Measurements from ENCODE around the gene SRRD. TPM values are rescaled to one million over a fixed set of nuclear protein-coding genes. Genes with fewer than 3 reads are reported as not detected.

Gene SRRD
- total and polyA plus RNA-seq, 7 donors: 4.4 to 17.4 (median 10.0) TPM

- H3K27me3 ChIP-seq: no peaks in the 10 kb centered on the region
- WGBS, 2 donors: 89 to 93% methylated on average over 1 of the region's 1 CpG
Measured at GRCh38 chr22:26516503-26516902, 32.8 kb downstream of the SRRD start.

DNA sequence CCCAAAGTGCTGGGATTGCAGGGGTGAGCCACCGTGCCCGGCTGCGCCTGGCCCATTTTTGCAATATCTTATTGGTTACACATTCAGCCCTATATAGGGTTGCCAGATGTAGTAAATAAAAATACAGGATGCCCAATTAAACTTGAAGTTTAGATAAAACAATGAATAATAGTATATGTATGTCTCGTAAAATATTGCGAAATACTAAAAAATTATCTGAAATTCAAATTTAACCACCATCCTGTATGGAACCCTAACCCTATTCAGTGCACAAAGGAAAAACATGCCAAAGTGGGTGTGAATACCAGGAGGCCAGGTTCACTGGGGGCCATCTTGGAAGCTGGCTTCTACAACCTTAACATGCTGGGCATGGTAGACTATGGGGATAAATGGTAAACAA lies 33.8 kb downstream of the SRRD start:
- no peaks in the 10 kb centered on the region for H3K9me3 ChIP-seq
- H3K4me3 ChIP-seq: no peak overlapping the region
- no peak for DNase-seq
- intact Hi-C loops (cut with DNase I): no loop called here
- no peaks in the 10 kb centered on the region for H3K36me3 ChIP-seq
- TF ChIP-seq POLR2AphosphoS5 (IDR thresholded peaks at IDR 0.05) (no peak), POLR2A (IDR thresholded peaks at IDR 0.05) (no peak), EP300 (IDR thresholded peaks at IDR 0.05) (no peak)
- TF ChIP-seq, protein P1, sequence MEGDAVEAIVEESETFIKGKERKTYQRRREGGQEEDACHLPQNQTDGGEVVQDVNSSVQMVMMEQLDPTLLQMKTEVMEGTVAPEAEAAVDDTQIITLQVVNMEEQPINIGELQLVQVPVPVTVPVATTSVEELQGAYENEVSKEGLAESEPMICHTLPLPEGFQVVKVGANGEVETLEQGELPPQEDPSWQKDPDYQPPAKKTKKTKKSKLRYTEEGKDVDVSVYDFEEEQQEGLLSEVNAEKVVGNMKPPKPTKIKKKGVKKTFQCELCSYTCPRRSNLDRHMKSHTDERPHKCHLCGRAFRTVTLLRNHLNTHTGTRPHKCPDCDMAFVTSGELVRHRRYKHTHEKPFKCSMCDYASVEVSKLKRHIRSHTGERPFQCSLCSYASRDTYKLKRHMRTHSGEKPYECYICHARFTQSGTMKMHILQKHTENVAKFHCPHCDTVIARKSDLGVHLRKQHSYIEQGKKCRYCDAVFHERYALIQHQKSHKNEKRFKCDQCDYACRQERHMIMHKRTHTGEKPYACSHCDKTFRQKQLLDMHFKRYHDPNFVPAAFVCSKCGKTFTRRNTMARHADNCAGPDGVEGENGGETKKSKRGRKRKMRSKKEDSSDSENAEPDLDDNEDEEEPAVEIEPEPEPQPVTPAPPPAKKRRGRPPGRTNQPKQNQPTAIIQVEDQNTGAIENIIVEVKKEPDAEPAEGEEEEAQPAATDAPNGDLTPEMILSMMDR (IDR thresholded peaks at IDR 0.05): no peak
- H3K27ac ChIP-seq: no peak overlapping the region
- H3K27me3 ChIP-seq: no peaks in the 10 kb centered on the region
- 97% methylated on average over 5 of the region's 5 CpGs for WGBS, 2 donors
- H3K4me1 ChIP-seq: peaks cover 0 to 12% (median 9%) of the 10 kb centered on the region in 4 donors

More at GRCh38 chr22:26516503-26516902, 32.8 kb downstream of the SRRD start:
- no peak for TF ChIP-seq POLR2A (IDR thresholded peaks at IDR 0.05)
- TF ChIP-seq POLR2AphosphoS5 (IDR thresholded peaks at IDR 0.05): no peak
- TF ChIP-seq EP300 (IDR thresholded peaks at IDR 0.05): no peak
- Histone ChIP-seq H3K9me3 (no peaks in the 10 kb centered on the region), H3K27ac (no peak overlapping the region), H3K36me3 (no peaks in the 10 kb centered on the region), H3K4me3 (no peak overlapping the region), H3K4me1 (peaks cover 0 to 15% (median 14%) of the 10 kb centered on the region in 4 donors)
- intact Hi-C loops (cut with DNase I): no loop called here
- no peak for DNase-seq

DNA sequence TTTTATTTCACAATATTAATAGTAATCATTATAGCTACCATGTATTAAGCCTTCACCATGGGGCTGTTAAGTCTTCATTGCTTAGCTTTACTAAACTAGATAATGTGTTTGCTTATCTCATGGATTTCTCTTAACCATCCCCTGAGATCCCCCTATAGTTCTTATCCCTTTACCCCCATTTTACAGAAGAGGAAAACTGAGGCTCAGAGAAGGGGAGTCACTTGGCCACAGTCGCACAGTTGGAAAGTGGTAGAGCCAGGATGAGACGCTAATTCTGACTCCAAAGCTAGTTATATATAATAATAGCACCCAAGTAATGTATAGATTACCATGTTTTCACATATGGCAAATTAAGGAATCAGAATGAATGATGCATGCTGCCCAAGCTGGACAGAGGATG lies 38.3 kb downstream of the SRRD start:
- no peaks in the 10 kb centered on the region for H3K27me3 ChIP-seq
- H3K4me1 ChIP-seq: no peaks in the 10 kb centered on the region
- intact Hi-C loops (cut with DNase I): no loop called here
- H3K36me3 ChIP-seq: no peaks in the 10 kb centered on the region
- DNase-seq: no peak
- TF ChIP-seq EP300 (IDR thresholded peaks at IDR 0.05) (no peak), POLR2A (IDR thresholded peaks at IDR 0.05) (no peak), POLR2AphosphoS5 (IDR thresholded peaks at IDR 0.05) (no peak)
- TF ChIP-seq, protein P1 (IDR thresholded peaks at IDR 0.05): no peak
- no peak overlapping the region for H3K4me3 ChIP-seq
- H3K9me3 ChIP-seq: no peaks in the 10 kb centered on the region
- H3K27ac ChIP-seq: no peak overlapping the region
- 96% methylated on average over 2 of the region's 2 CpGs for WGBS, 2 donors

DNA sequence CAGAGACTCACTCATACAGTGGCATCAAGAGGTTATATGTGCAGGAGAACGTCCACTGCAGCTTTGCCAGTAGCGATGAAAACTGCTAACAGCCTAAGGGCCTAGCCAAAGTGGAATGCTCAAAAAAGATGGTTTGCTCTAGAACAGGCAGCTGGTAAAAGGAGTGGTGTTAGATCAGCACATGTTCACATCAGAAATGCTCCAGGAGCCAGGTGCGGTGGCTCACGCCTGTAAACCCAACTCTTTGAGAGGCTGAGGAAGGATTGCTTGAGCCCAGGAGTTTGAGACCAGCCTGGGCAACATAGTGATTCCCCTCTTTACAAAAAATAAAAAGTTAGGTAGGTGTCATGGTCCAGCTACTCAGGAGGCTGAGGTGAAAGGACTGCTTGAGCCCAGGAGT lies 38.9 kb downstream of the SRRD start:
- Histone ChIP-seq H3K27me3 (no peaks in the 10 kb centered on the region), H3K9me3 (no peaks in the 10 kb centered on the region), H3K27ac (no peak overlapping the region), H3K4me1 (no peaks in the 10 kb centered on the region), H3K36me3 (no peaks in the 10 kb centered on the region), H3K4me3 (no peak overlapping the region)
- WGBS, 2 donors: 95% methylated on average over 4 of the region's 4 CpGs
- no peak for TF ChIP-seq POLR2A (IDR thresholded peaks at IDR 0.05)
- TF ChIP-seq, protein P1 (IDR thresholded peaks at IDR 0.05): no peak
- TF ChIP-seq EP300 (IDR thresholded peaks at IDR 0.05): no peak
- TF ChIP-seq POLR2AphosphoS5 (IDR thresholded peaks at IDR 0.05): no peak
- intact Hi-C loops (cut with DNase I): no loop called here
- DNase-seq: no peak

DNA sequence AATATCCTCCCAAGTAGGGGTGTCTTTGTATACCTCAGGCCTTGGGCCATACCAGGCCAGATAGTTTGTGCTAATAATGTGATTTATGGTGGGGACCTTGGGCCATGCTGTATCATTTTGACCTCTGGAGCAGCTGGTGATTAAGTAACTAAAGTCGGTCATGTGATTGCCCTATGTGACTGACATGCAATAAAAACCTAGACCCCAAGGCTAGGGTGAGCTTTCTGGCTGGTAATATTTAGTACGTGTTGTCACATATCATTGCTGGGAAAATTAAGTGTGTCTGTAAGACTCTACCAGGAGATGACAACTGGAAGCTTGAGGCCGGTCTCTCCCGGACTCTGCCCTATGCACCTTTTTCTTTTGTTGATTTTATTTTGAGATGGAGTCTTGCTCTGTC lies 41.2 kb downstream of the SRRD start:
- DNase-seq: no peak
- Histone ChIP-seq H3K36me3 (no peaks in the 10 kb centered on the region), H3K4me3 (no peak overlapping the region), H3K27me3 (no peaks in the 10 kb centered on the region), H3K9me3 (no peaks in the 10 kb centered on the region), H3K27ac (no peak overlapping the region), H3K4me1 (no peaks in the 10 kb centered on the region)
- intact Hi-C loops (cut with DNase I): no loop called here
- TF ChIP-seq EP300 (IDR thresholded peaks at IDR 0.05) (no peak), POLR2AphosphoS5 (IDR thresholded peaks at IDR 0.05) (no peak), POLR2A (IDR thresholded peaks at IDR 0.05) (no peak)
- TF ChIP-seq, protein P1 (IDR thresholded peaks at IDR 0.05): no peak
- 86 to 90% methylated on average over 4 of the region's 4 CpGs for WGBS, 2 donors

Measured in sigmoid colon (tissue), 7 donors.